Coronary artery (tissue), 2 donors: Measurements from ENCODE around the gene TNFSF11.

Source experiments
- DNase-seq: peaks from one replicate; pipeline ENCODE4 v3.0.0-alpha.2; 2017; ENCODE audit warnings: low spot score
- H3K27ac ChIP-seq, 2 donors: fragments of 200-600 bp; sonication (generic); one replicate each; pipeline ENCODE4 v1.5.1; 2016 to 2019
- H3K4me3 ChIP-seq: fragments of 200-600 bp; sonication (generic); 2 replicates; pipeline ENCODE4 v1.5.1; 2016; ENCODE audit warnings: mild to moderate bottlenecking, moderate library complexity
- CTCF ChIP-seq: fragments of 200-600 bp; sonication (generic); IDR thresholded peaks from one replicate; pipeline ENCODE4 v1.5.1; 2019; ENCODE audit warnings: antibody characterized with exemption

The TNFSF11 gene

GRCh38 chr13:42611086-42611779 is 37.3 kb downstream of the TNFSF11 start:
- Histone ChIP-seq H3K27ac (no peak overlapping the region), H3K4me3 (no peak overlapping the region)
- TF ChIP-seq CTCF, result no peak
- DNase-seq, result no peak

GRCh38 chr13:42612021-42612765 is 38.2 kb downstream of the TNFSF11 start:
- DNase-seq, result no peak
- no peak overlapping the region for H3K27ac ChIP-seq
- TF ChIP-seq CTCF, result no peak
- no peak overlapping the region for H3K4me3 ChIP-seq

- DNase-seq, result no peak
- no peak overlapping the region for H3K4me3 ChIP-seq
- TF ChIP-seq CTCF, result no peak
- no peak overlapping the region for H3K27ac ChIP-seq
These were observed 40.6 kb downstream of the TNFSF11 start for GRCh38 chr13:42614436-42615035.

- no peak for TF ChIP-seq CTCF
- DNase-seq, result no peak
These were observed 41.7 kb downstream of the TNFSF11 start for GRCh38 chr13:42615691-42616090.

GRCh38 chr13:42617221-42617620 is 43.3 kb downstream of the TNFSF11 start:
- Histone ChIP-seq H3K4me3 (no peak overlapping the region), H3K27ac (no peak overlapping the region)
- no peak for TF ChIP-seq CTCF
- no peak for DNase-seq

More at GRCh38 chr13:42615691-42616090, 41.7 kb downstream of the TNFSF11 start:
- H3K4me3 ChIP-seq, result no peak overlapping the region
- H3K27ac ChIP-seq, result no peak overlapping the region

GRCh38 chr13:42623916-42624315 is 50.0 kb downstream of the TNFSF11 start:
- Histone ChIP-seq H3K27ac (no peak overlapping the region), H3K4me3 (no peak overlapping the region)
- TF ChIP-seq CTCF, result no peak

More at GRCh38 chr13:42623916-42624315, 50.0 kb downstream of the TNFSF11 start:
- DNase-seq, result no peak
